WTC11 (cell line): ENCODE measurements around the gene TEKTIP1. TPM values are rescaled to one million over a fixed set of nuclear protein-coding genes. Genes with fewer than 3 reads are reported as not detected.
"Not testable (repeated sequence)": the region's sequence is repeated elsewhere in the genome, so short reads cannot be mapped to it uniquely, and the experiment has no call there.

Experiments used
- ATAC-seq: fragments of 200-7000 bp; cut with Tn5 transposase; 2 replicates; pipeline ENCODE4 v1.10.0; 2021; ENCODE audit warnings: mild to moderate bottlenecking, moderate library complexity
- CTCF ChIA-PET: fragments of 300-600 bp; sonication (Branson Sonifier 250); formaldehyde crosslinking; loops from one replicate; lab custom pipeline; 2021; ENCODE audit warnings: antibody characterized with exemption; lab: Charles Lee
- POLR2A ChIA-PET: fragments of 350-600 bp; sonication (Branson Sonifier 250); formaldehyde crosslinking; loops from one replicate; lab custom pipeline; 2021; ENCODE audit warnings: antibody characterized with exemption; lab: Charles Lee
- DNase-seq: peaks from one replicate; pipeline ENCODE4 v3.0.0; 2021; ENCODE audit warnings: low spot score
- H3K27ac Mint-ChIP-seq: 2 replicates; pipeline ENCODE4 v1.8.0; 2021; ENCODE audit warnings: mixed read lengths
- H3K27me3 Mint-ChIP-seq: 2 replicates; pipeline ENCODE4 v1.8.0; 2021; ENCODE audit warnings: low read depth, mild to moderate bottlenecking, moderate library complexity, mixed read lengths
- H3K36me3 Mint-ChIP-seq: 2 replicates; pipeline ENCODE4 v1.8.0; 2021; ENCODE audit warnings: mixed read lengths
- H3K4me1 Mint-ChIP-seq: 2 replicates; pipeline ENCODE4 v1.8.0; 2022; ENCODE audit warnings: mixed read lengths
- H3K4me3 Mint-ChIP-seq: 2 replicates; pipeline ENCODE4 v1.8.0; 2021; ENCODE audit warnings: mild to moderate bottlenecking, moderate library complexity, mixed read lengths
- H3K9me3 Mint-ChIP-seq: 2 replicates; pipeline ENCODE4 v1.8.0; 2021; ENCODE audit warnings: mixed read lengths
- ATF1 ChIP-seq: sonication (generic); formaldehyde crosslinking; IDR thresholded peaks from 2 replicates; pipeline ENCODE4 v1.8.1; 2023; ENCODE audit warnings: mild to moderate bottlenecking, moderate library complexity, missing genetic modification reagents
- ATF6 ChIP-seq: sonication (generic); formaldehyde crosslinking; IDR thresholded peaks from 2 replicates; pipeline ENCODE4 v1.8.1; 2023; ENCODE audit warnings: mild to moderate bottlenecking, missing genetic modification reagents
- CBFB ChIP-seq: sonication (generic); formaldehyde crosslinking; IDR thresholded peaks from 2 replicates; pipeline ENCODE4 v1.8.1; 2022; ENCODE audit warnings: mild to moderate bottlenecking, low read depth, missing genetic modification reagents
- CREB1 ChIP-seq: sonication (generic); formaldehyde crosslinking; IDR thresholded peaks from 2 replicates; pipeline ENCODE4 v1.8.0; 2023; ENCODE audit warnings: mild to moderate bottlenecking, missing genetic modification reagents
- ELF4 ChIP-seq: sonication (generic); formaldehyde crosslinking; IDR thresholded peaks from 2 replicates; pipeline ENCODE4 v1.8.1; 2022; ENCODE audit warnings: low read depth, mild to moderate bottlenecking, moderate library complexity, missing genetic modification reagents
- EMX1 ChIP-seq: fragments of 250-450 bp; sonication (Bioruptor Pico); IDR thresholded peaks from 2 replicates; pipeline ENCODE4 v1.8.0; 2021; ENCODE audit warnings: mild to moderate bottlenecking
- GTF2I ChIP-seq: fragments of 250-450 bp; sonication (Bioruptor Pico); conservative IDR thresholded peaks from 2 replicates; pipeline ENCODE4 v1.4.0; 2021; ENCODE audit warnings: mild to moderate bottlenecking
- IRF2 ChIP-seq: sonication (generic); formaldehyde crosslinking; IDR thresholded peaks from 2 replicates; pipeline ENCODE4 v1.8.0; 2022; ENCODE audit warnings: low read depth, missing genetic modification reagents, borderline replicate concordance
- KAT7 ChIP-seq: sonication (generic); formaldehyde crosslinking; IDR thresholded peaks from 2 replicates; pipeline ENCODE4 v1.8.1; 2023; ENCODE audit warnings: missing genetic modification reagents, mild to moderate bottlenecking, borderline replicate concordance
- MXD4 ChIP-seq: fragments of 250-450 bp; sonication (Bioruptor Pico); IDR thresholded peaks from 2 replicates; pipeline ENCODE4 v1.8.0; 2021; ENCODE audit warnings: mild to moderate bottlenecking, moderate library complexity, borderline replicate concordance
- OVOL2 ChIP-seq: fragments of 250-450 bp; sonication (Bioruptor Pico); IDR thresholded peaks from 2 replicates; pipeline ENCODE4 v1.9.0; 2021; ENCODE audit warnings: mild to moderate bottlenecking, borderline replicate concordance
- PRRX2 ChIP-seq: fragments of 250-450 bp; sonication (Bioruptor Pico); IDR thresholded peaks from 2 replicates; pipeline ENCODE4 v1.8.0; 2021; ENCODE audit warnings: mild to moderate bottlenecking
- RORB ChIP-seq: fragments of 250-450 bp; sonication (Bioruptor Pico); IDR thresholded peaks from 2 replicates; pipeline ENCODE4 v1.9.0; 2021; ENCODE audit warnings: mild to moderate bottlenecking
- STAT6 ChIP-seq: sonication (generic); formaldehyde crosslinking; conservative IDR thresholded peaks from 2 replicates; pipeline ENCODE4 v1.8.1; 2023; ENCODE audit warnings: mild to moderate bottlenecking, low read depth, missing genetic modification reagents, moderate library complexity
- TEAD4 ChIP-seq: sonication (generic); formaldehyde crosslinking; IDR thresholded peaks from 2 replicates; pipeline ENCODE4 v1.8.0; 2022; ENCODE audit warnings: mild to moderate bottlenecking, missing genetic modification reagents
- ZNF121 ChIP-seq: sonication (generic); formaldehyde crosslinking; IDR thresholded peaks from 2 replicates; pipeline ENCODE4 v1.8.0; 2023; ENCODE audit warnings: missing genetic modification reagents
- ZNF263 ChIP-seq: sonication (generic); formaldehyde crosslinking; IDR thresholded peaks from 2 replicates; pipeline ENCODE4 v1.8.1; 2022; ENCODE audit warnings: low read depth, mild to moderate bottlenecking, moderate library complexity, missing genetic modification reagents
- ZNF512 ChIP-seq: sonication (generic); formaldehyde crosslinking; IDR thresholded peaks from 2 replicates; pipeline ENCODE4 v1.8.1; 2022; ENCODE audit warnings: missing genetic modification reagents, borderline replicate concordance
- total RNA-seq: library from RNA; stranded (reverse); gene quantifications from 3 replicates; pipeline ENCODE4 v1.2.3, GENCODE V29; 2021
- TF ChIP-seq, protein P1 (sequence below): fragments of 250-450 bp; sonication (Bioruptor Pico); IDR thresholded peaks from 2 replicates; pipeline ENCODE4 v1.9.0; 2021; ENCODE audit warnings: mild to moderate bottlenecking, borderline replicate concordance

TEKTIP1 gene
- total RNA-seq, 1 experiment from 2014 or later, result 6.3 TPM

GRCh38 chr19:3578390-3578789 is 39.4 kb downstream of the TEKTIP1 start (continued):
- TF ChIP-seq PRRX2 (CRISPR knock-in tag) (no peak), ELF4 (CRISPR knock-in tag) (no peak), IRF2 (CRISPR knock-in tag) (no peak), MXD4 (CRISPR knock-in tag) (no peak), CREB1 (CRISPR knock-in tag) (no peak)

GRCh38 chr19:3580156-3580934 is 41.4 kb downstream of the TEKTIP1 start:
- H3K27me3 Mint-ChIP-seq, result peaks cover 47% of the 10 kb centered on the region
- ChIA-PET CTCF (interaction anchor here (0.9 kb wide), 1 partner anchor 32 kb away, joined by 3 read pairs; no protein-coding TSS in a partner anchor), POLR2A (no interaction called here)
- H3K9me3 Mint-ChIP-seq, result no peaks in the 10 kb centered on the region
- no peak overlapping the region for H3K27ac Mint-ChIP-seq
- TF ChIP-seq ATF1 (CRISPR knock-in tag) (no peak), KAT7 (CRISPR knock-in tag) (no peak), OVOL2 (CRISPR knock-in tag) (no peak), RORB (CRISPR knock-in tag) (no peak), ZNF512 (CRISPR knock-in tag) (no peak), ATF6 (CRISPR knock-in tag) (no peak), GTF2I (no peak), EMX1 (CRISPR knock-in tag) (no peak), CBFB (CRISPR knock-in tag) (no peak), PRRX2 (CRISPR knock-in tag) (no peak), TEAD4 (CRISPR knock-in tag) (no peak), ZNF263 (no peak), ZNF121 (CRISPR knock-in tag) (no peak), STAT6 (CRISPR knock-in tag) (no peak)
- TF ChIP-seq, protein P1, sequence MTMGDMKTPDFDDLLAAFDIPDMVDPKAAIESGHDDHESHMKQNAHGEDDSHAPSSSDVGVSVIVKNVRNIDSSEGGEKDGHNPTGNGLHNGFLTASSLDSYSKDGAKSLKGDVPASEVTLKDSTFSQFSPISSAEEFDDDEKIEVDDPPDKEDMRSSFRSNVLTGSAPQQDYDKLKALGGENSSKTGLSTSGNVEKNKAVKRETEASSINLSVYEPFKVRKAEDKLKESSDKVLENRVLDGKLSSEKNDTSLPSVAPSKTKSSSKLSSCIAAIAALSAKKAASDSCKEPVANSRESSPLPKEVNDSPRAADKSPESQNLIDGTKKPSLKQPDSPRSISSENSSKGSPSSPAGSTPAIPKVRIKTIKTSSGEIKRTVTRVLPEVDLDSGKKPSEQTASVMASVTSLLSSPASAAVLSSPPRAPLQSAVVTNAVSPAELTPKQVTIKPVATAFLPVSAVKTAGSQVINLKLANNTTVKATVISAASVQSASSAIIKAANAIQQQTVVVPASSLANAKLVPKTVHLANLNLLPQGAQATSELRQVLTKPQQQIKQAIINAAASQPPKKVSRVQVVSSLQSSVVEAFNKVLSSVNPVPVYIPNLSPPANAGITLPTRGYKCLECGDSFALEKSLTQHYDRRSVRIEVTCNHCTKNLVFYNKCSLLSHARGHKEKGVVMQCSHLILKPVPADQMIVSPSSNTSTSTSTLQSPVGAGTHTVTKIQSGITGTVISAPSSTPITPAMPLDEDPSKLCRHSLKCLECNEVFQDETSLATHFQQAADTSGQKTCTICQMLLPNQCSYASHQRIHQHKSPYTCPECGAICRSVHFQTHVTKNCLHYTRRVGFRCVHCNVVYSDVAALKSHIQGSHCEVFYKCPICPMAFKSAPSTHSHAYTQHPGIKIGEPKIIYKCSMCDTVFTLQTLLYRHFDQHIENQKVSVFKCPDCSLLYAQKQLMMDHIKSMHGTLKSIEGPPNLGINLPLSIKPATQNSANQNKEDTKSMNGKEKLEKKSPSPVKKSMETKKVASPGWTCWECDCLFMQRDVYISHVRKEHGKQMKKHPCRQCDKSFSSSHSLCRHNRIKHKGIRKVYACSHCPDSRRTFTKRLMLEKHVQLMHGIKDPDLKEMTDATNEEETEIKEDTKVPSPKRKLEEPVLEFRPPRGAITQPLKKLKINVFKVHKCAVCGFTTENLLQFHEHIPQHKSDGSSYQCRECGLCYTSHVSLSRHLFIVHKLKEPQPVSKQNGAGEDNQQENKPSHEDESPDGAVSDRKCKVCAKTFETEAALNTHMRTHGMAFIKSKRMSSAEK, result no peak
- TF ChIP-seq, all 79 proteins: peak for 0
- ATAC-seq, result no peak
- DNase-seq, result no peak
- Mint-ChIP-seq H3K36me3 (peaks cover 2% of the 10 kb centered on the region), H3K4me3 (no peak overlapping the region), H3K4me1 (peaks cover 9% of the 10 kb centered on the region)

DNA sequence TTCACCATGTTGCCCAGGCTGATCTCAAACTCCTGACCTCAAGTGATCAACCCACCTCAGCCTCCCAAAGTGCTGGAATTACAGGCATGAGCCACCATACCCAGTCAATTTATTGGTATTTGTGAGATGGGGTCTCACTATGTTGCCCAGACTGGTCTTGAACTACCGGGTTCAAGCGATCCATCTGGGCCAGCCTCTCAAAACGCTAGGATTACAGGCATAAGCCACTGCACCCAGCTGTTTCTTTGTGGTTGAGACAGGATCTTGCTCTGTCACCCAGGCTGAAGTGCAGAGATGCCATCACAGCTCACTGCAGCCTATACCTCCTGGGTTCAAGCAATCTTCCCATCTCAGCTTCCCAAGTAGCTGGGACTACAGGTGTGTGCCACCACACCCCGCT is 42.8 kb downstream of the TEKTIP1 start:
- H3K27me3 Mint-ChIP-seq, result peaks cover 60% of the 10 kb centered on the region
- H3K4me3 Mint-ChIP-seq, H3K9me3 Mint-ChIP-seq, POLR2A ChIA-PET, ATAC-seq, H3K4me1 Mint-ChIP-seq, H3K36me3 Mint-ChIP-seq, H3K27ac Mint-ChIP-seq, DNase-seq: not testable (repeated sequence)
- CTCF ChIA-PET, result interaction anchor here (0.5 to 1.6 kb wide), 2 partner anchors 8 to 1821 kb away, joined by 3 to 6 read pairs; no protein-coding TSS in a partner anchor

- ChIA-PET POLR2A (interaction anchor here (0.6 kb wide), 1 partner anchor 115 kb away, joined by 3 read pairs; no protein-coding TSS in a partner anchor), CTCF (interaction anchor here (1.2 to 3.8 kb wide), 7 partner anchors 7 to 70 kb away, joined by 3 to 44 read pairs (median 5); no protein-coding TSS in a partner anchor)
- H3K27me3 Mint-ChIP-seq, result peaks cover 65% of the 10 kb centered on the region
These were observed 45.2 kb downstream of the TEKTIP1 start for GRCh38 chr19:3584036-3584802.

More at GRCh38 chr19:3584036-3584802, 45.2 kb downstream of the TEKTIP1 start:
- 0 out of 2 replicates have a peak overlapping the region, but pooled peaks have one; percentile 14 for H3K4me3 Mint-ChIP-seq
- not testable (repeated sequence) for H3K36me3 Mint-ChIP-seq, H3K9me3 Mint-ChIP-seq, ATAC-seq, DNase-seq, H3K27ac Mint-ChIP-seq, H3K4me1 Mint-ChIP-seq
